CD4-positive, alpha-beta T cell treated with Interferon alpha-2 for 1 hour (primary cell): Measurements from ENCODE around the gene MOCOS.

Experiments used
- DNase-seq, 2 donors: peaks; one replicate each; pipeline ENCODE4 v3.0.0-alpha.2; 2020 to 2022

The MOCOS gene

DNA sequence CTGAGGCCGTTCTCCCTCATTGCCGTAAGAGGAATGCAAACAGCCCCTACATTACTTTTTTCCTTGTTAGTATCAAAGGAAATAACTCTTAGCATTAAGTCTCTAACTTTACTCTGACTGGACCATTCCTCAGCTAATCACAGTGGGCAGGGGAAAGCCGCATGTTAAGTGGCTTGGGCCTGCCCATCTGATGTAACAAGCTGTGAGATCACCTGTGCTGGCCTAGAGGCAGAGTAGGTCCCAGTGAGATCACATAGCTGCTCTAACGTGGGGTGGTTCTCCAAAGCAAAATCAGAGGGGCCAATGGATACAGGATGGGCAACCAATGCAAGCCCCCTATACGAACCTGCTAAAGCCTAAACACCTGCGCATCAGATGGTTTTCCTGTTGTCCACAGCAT is 5.9 kb upstream of the MOCOS start:
- no peak for DNase-seq

- DNase-seq = no peak
Observed at GRCh38 chr18:36181898-36182506, 5.3 kb upstream of the MOCOS start.

GRCh38 chr18:36183033-36183432 is 4.3 kb upstream of the MOCOS start:
- no peak for DNase-seq

GRCh38 chr18:36183987-36184386 is 3.3 kb upstream of the MOCOS start:
- no peak for DNase-seq

DNA sequence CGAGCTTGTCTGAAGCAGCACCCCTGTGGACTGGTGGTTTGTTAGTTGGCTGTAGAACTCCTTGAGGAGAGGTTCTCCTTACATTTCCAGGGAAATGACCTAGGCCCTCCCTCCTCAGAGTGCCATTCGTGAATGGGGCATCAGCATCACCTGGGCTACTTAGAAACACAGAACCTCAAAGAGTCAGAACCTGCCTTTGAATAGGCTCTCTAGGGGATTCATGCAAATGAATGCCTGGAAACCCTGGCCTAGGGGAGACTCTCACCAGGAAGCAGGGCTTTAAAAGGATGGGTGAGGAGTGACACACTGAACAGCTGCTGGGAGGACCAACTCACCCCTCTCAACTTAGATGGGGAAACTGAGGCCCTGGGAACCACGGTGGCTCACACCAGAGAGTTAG is 2.1 kb upstream of the MOCOS start:
- no peak for DNase-seq

DNA sequence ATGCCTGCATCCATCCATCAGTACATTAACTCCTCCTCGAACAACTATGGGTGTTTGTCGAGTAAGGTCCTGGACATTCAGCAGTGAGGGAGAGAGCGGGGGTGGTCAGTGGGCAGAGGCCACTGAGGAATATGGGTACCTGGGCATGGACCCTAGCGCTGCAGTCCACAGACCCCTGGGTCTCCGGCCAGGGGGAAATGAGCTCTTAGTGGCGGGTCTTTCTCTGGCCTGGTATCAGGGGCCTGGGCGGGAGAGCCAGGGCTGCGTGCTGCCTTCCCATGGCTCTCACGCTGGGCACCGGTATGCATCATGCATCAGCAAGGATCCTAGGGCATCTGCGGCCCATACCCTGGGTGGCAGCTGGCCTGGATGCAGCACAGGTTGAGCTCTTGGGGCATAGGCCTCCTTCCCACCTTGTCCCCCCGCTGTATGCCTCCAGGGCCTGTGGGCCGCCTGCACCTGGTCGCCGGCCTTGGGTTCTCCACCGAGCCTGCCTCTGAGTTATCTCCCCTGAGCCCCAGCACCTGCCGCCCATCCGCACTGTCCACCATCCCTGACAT is 1.3 kb upstream of the MOCOS start:
- no peak for DNase-seq

- DNase-seq = peak in 1 of 2 donors; percentile 16
Observed at GRCh38 chr18:36186461-36187192, 670 bp upstream of the MOCOS start.

DNA sequence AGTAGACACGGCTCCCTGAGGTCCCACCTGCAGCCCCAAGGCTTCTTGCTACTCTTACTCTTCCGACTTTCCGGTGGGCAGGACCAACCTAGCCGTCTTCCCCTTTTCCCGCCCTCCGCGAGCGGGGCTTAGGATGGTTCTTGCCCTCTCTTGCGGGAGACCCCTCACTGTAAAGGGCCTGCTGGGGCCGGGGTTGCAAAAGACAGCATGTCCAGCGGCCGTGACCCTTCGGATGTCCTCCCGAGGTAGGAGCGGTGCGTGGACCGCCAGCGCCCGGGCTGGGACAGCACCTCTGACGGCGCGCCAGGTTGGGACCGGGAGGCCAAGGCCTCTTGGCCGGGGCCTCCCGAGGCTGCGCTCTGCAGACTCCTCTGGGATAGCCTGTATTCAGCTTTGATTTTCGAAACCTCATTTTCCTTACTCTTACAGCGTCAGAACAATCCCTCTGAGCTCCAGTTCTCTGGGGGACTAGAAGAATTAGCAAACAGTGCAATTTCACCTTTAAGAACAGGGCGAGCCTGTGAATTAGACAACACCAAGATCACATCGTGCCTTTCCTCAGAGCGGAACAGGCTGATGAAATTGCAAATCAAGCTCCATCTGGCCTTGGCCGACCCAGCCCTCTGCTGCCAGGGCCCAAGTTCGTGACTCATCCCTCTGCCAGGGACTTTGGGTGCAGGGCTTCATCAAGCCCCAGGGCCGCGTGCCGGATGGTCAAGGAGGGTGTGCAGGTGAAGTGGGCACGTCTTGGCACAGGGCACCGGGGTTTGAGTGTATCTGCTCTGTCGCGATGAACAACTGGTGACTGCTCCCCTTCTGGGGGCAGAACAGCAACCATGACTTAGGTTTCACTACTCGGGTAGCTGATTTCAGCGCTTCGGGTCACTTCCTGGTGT is 777 bp downstream of the MOCOS start:
- DNase-seq = no peak

DNA sequence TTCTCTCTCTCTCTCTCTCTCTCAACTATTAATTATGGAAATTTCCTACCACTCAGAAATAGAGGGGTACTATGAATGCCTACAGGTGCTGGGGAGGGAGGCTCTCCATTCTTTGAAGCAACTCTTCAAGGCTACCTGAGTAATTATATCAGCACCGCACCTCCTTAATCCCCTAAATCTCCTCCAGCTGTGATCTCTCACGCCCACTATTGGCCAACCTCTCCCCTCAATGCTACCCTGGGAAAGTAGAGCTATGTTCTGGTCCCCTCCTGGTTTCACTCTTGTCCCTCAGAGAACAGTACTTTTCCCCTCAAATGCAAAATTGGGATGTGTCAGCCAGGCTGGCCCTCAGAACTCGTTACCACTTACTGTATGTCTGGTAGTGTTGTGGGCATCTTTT is 1.6 kb downstream of the MOCOS start:
- DNase-seq = no peak

GRCh38 chr18:36189486-36189885 is 2.2 kb downstream of the MOCOS start:
- DNase-seq = no peak

DNA sequence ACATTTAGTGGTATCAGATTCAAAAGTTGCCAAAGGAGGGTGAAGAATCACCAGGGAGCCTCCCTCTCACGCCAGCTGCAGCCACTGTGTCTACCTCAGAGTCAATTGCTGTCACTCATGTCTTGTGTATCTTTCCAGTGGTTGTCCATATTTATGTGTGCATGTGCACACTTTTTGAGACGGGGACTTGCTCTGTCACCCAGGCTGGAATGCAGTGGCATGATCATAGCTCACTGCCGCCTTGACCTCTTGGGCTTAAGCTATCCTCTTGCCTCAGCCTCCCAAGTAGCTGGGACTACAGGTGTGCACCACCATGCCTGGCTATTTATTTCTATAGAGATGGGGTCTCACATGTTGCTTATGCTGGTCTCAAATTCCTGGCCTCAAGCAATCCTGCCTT is 4.0 kb downstream of the MOCOS start:
- DNase-seq = no peak

- DNase-seq = no peak
Observed at GRCh38 chr18:36191711-36192110, 4.4 kb downstream of the MOCOS start.

GRCh38 chr18:36194600-36195315 is 7.5 kb downstream of the MOCOS start:
- no peak for DNase-seq

DNA sequence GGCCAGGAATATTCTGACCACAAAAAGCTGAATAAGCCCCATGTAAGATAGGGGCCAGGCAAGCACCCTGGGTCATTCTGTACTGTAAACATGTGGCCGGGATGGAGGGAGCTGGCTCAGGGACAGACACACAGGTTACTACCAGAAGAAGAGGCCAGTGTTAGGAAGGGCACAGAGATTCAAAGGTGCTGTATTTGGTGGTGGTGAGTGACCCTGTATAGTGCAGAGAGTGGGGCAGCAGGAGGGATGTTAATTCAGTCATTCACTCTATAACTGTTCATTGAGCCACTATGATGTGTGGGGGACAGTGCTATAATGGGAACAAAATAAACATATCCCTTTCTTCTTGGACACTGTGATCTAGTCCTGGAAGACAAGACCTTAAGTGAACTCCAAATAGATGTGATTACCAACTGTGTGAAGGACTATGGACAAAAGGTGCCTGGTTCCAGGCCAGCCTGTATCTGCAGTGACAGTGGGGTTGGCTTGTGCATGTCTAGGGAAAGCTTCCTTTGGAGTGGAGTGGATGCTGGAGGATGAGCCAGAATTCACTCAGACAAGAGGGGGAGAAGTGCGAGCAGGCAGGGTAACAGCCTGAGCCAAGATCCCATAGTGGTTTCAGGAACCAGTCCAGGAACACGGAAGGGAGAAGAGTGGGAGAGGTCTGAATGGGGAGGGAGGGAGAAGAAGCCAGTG is 8.3 kb downstream of the MOCOS start:
- no peak for DNase-seq

DNA sequence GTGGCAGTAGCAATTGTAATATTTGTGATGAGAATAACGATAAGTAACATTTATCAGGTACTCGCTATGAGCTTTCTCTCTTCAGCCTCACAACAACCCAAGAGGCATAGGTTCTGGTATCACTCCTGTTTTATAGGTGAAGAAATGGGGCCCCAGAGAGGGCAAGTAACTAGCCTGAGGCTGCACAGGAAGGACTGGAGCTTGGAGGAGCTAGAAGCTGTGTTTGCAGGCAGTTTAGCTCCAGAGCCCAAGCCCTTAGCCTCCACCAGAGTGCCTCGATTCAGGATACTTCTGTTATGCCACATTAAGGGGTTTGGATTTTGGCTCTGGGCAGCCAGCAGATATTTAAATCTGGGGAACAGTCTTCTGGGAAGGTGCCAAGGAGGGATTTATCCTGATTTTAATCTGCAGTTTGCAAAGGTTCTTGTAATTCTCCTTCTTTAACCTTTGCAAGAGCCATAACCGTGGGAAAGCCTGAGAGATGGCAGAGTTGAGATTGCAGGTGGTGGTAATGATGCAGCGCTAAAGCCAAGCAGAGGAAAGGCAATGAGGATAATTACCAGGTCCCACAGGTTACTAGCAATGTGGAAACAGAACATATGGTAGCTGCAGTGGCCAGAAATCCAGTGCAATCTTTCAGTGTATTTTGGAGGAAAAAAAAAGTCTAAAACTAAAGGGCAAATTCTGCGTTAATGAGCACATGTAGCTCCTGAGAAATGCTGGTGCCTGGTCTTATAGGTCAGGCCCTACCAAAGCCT is 9.1 kb downstream of the MOCOS start:
- DNase-seq = no peak

GRCh38 chr18:36197511-36198166 is 10.3 kb downstream of the MOCOS start:
- no peak for DNase-seq

GRCh38 chr18:36199691-36200295 is 12.5 kb downstream of the MOCOS start:
- DNase-seq = no peak

DNA sequence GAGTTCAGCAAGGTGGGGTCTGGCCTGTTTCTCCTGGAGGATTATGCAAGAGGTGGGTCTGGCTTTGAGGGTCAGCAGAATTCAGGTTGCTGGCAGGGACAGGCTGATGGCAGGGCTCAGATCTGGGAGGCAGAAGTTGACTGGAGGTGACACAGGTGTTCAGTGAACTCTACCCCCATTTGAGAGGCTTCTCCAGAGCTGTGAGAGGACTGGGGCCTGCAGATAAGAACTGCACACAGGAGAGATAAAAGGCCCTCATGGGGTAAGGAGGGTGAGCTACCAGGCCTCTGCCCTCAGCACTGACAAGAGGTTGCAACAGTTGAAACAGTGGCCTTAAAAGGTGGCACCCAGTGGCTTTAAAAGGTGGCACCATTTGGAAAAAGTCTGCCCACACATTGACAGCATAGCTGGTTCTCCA is 13.1 kb downstream of the MOCOS start:
- no peak for DNase-seq

- DNase-seq = no peak
Observed at GRCh38 chr18:36201765-36202164, 14.5 kb downstream of the MOCOS start.

- no peak for DNase-seq
Observed at GRCh38 chr18:36203360-36203895, 16.1 kb downstream of the MOCOS start.
